SK-N-SH treated with all-trans-retinoic acid at 6 μM for 48 hours (cell line): ENCODE results near the gene C16orf95.

Source experiments
- ATAC-seq: fragments of 200-7000 bp; cut with Tn5 transposase; 3 replicates; pipeline ENCODE4 v1.9.1; 2020; ENCODE audit warnings: mild to moderate bottlenecking, moderate library complexity
- ARNTL ChIP-seq: fragments of 450-650 bp; formaldehyde crosslinking; IDR thresholded peaks from 2 replicates; pipeline ENCODE4 v1.5.0; 2020; ENCODE audit warnings: low read depth, mild to moderate bottlenecking, moderate library complexity, borderline replicate concordance
- BACH2 ChIP-seq: fragments of 250-450 bp; sonication (Bioruptor Pico); IDR thresholded peaks from 2 replicates; pipeline ENCODE4 v1.9.0; 2021; ENCODE audit warnings: mild to moderate bottlenecking, borderline replicate concordance
- CREB5 ChIP-seq: fragments of 250-450 bp; sonication (Bioruptor Pico); IDR thresholded peaks from 2 replicates; pipeline ENCODE4 v1.5.1; 2020; ENCODE audit warnings: low read depth, mild to moderate bottlenecking, moderate library complexity
- CSDC2 ChIP-seq: fragments of 250-450 bp; sonication (Bioruptor Pico); IDR thresholded peaks from 2 replicates; pipeline ENCODE4 v1.5.0; 2020; ENCODE audit warnings: mild to moderate bottlenecking, moderate library complexity
- CSRNP3 ChIP-seq: fragments of 250-450 bp; sonication (Bioruptor Pico); IDR thresholded peaks from 2 replicates; pipeline ENCODE4 v1.5.1; 2021; ENCODE audit warnings: mild to moderate bottlenecking, moderate library complexity
- GLIS3 ChIP-seq: fragments of 250-450 bp; sonication (Bioruptor Pico); IDR thresholded peaks from 2 replicates; pipeline ENCODE4 v1.5.0; 2020; ENCODE audit warnings: mild to moderate bottlenecking, moderate library complexity
- ISL1 ChIP-seq: fragments of 250-450 bp; sonication (Bioruptor Pico); IDR thresholded peaks from 2 replicates; pipeline ENCODE4 v2.1.2; 2022; ENCODE audit warnings: mild to moderate bottlenecking, moderate library complexity
- PATZ1 ChIP-seq: fragments of 250-450 bp; sonication (Bioruptor Pico); IDR thresholded peaks from 2 replicates; pipeline ENCODE4 v1.8.0; 2020; ENCODE audit warnings: mild to moderate bottlenecking, moderate library complexity, borderline replicate concordance
- POU6F1 ChIP-seq: fragments of 250-450 bp; sonication (Bioruptor Pico); IDR thresholded peaks from 2 replicates; pipeline ENCODE4 v1.8.0; 2021; ENCODE audit warnings: low read depth, mild to moderate bottlenecking, moderate library complexity, borderline replicate concordance
- PPARA ChIP-seq: fragments of 250-450 bp; sonication (Bioruptor Pico); IDR thresholded peaks from 2 replicates; pipeline ENCODE4 v1.5.0; 2020; ENCODE audit warnings: mild to moderate bottlenecking, borderline replicate concordance
- RARB ChIP-seq: fragments of 250-450 bp; sonication (Bioruptor Pico); IDR thresholded peaks from 2 replicates; pipeline ENCODE4 v1.8.0; 2021; ENCODE audit warnings: mild to moderate bottlenecking, moderate library complexity
- SNAI2 ChIP-seq: fragments of 250-450 bp; sonication (Bioruptor Pico); IDR thresholded peaks from 2 replicates; pipeline ENCODE4 v1.5.0; 2020; ENCODE audit warnings: mild to moderate bottlenecking, moderate library complexity
- TCF4 ChIP-seq: fragments of 250-450 bp; sonication (Bioruptor Pico); IDR thresholded peaks from 2 replicates; pipeline ENCODE4 v1.8.0; 2021; ENCODE audit warnings: mild to moderate bottlenecking, moderate library complexity, borderline replicate concordance
- TOX ChIP-seq: fragments of 250-450 bp; sonication (Bioruptor Pico); IDR thresholded peaks from 2 replicates; pipeline ENCODE4 v1.8.0; 2021; ENCODE audit warnings: mild to moderate bottlenecking, moderate library complexity, borderline replicate concordance
- TSHZ2 ChIP-seq: fragments of 250-450 bp; sonication (Bioruptor Pico); IDR thresholded peaks from 2 replicates; pipeline ENCODE4 v1.5.0; 2020; ENCODE audit warnings: mild to moderate bottlenecking, moderate library complexity
- ZC3H10 ChIP-seq: fragments of 250-450 bp; sonication (Bioruptor Pico); IDR thresholded peaks from 2 replicates; pipeline ENCODE4 v1.5.1; 2021; ENCODE audit warnings: mild to moderate bottlenecking, moderate library complexity
- ZFP30 ChIP-seq: fragments of 450-650 bp; formaldehyde crosslinking; IDR thresholded peaks from 2 replicates; pipeline ENCODE4 v1.5.0; 2022; ENCODE audit warnings: mild to moderate bottlenecking, moderate library complexity
- ZNF565 ChIP-seq: fragments of 450-650 bp; formaldehyde crosslinking; conservative IDR thresholded peaks from 2 replicates; pipeline ENCODE4 v1.5.0; 2020; ENCODE audit warnings: low read depth, mild to moderate bottlenecking, moderate library complexity
- ZNF70 ChIP-seq: fragments of 450-650 bp; formaldehyde crosslinking; IDR thresholded peaks from 2 replicates; pipeline ENCODE4 v1.5.0; 2020; ENCODE audit warnings: mild to moderate bottlenecking, moderate library complexity
- ZNF8 ChIP-seq: fragments of 450-650 bp; formaldehyde crosslinking; IDR thresholded peaks from 2 replicates; pipeline ENCODE4 v1.5.0; 2020; ENCODE audit warnings: mild to moderate bottlenecking, moderate library complexity

C16orf95 gene

GRCh38 chr16:87338155-87338765 is 21.1 kb upstream of the C16orf95 start:
- no peak for ATAC-seq
- TF ChIP-seq PATZ1 (CRISPR knock-in tag) (no peak), CSRNP3 (CRISPR knock-in tag) (no peak), ZNF70 (CRISPR knock-in tag) (no peak), CREB5 (CRISPR knock-in tag) (no peak), GLIS3 (CRISPR knock-in tag) (no peak), ZFP30 (CRISPR knock-in tag) (no peak), ARNTL (CRISPR knock-in tag) (no peak), ZNF565 (CRISPR knock-in tag) (no peak), RARB (no peak), TSHZ2 (CRISPR knock-in tag) (no peak), ZC3H10 (no peak), TOX (CRISPR knock-in tag) (no peak), CSDC2 (CRISPR knock-in tag) (no peak)

GRCh38 chr16:87337262-87337771 is 20.1 kb upstream of the C16orf95 start:
- no peak for ATAC-seq

More at GRCh38 chr16:87337262-87337771, 20.1 kb upstream of the C16orf95 start:
- TF ChIP-seq ISL1 (no peak), TCF4 (CRISPR knock-in tag) (no peak), GLIS3 (CRISPR knock-in tag) (no peak), BACH2 (CRISPR knock-in tag) (no peak), ZNF8 (CRISPR knock-in tag) (no peak), ZFP30 (CRISPR knock-in tag) (no peak), CSRNP3 (CRISPR knock-in tag) (no peak), PPARA (CRISPR knock-in tag) (no peak), ZNF565 (CRISPR knock-in tag) (no peak), CSDC2 (CRISPR knock-in tag) (no peak), SNAI2 (CRISPR knock-in tag) (no peak), POU6F1 (CRISPR knock-in tag) (no peak)
